LNCaP clone FGC (cell line): ENCODE results near the gene KCNJ14.

Source experiments
- DNase-seq: peaks from one replicate; pipeline ENCODE4 v3.0.0-alpha.2; 2011; ENCODE audit warnings: low read depth
- H3K4me3 ChIP-seq: 2 replicates; pipeline ENCODE4 v1.5.1; 2011; ENCODE audit warnings: mild to moderate bottlenecking, low read depth, low read length, control low read depth
- TF ChIP-seq, protein P1 (sequence below): IDR thresholded peaks from 2 replicates; pipeline ENCODE4 v1.5.1; 2012; ENCODE audit warnings: mild to moderate bottlenecking; ENCODE audit not compliant: control insufficient read depth, insufficient read depth; ENCODE audit errors: extremely low read depth

KCNJ14 gene

DNA sequence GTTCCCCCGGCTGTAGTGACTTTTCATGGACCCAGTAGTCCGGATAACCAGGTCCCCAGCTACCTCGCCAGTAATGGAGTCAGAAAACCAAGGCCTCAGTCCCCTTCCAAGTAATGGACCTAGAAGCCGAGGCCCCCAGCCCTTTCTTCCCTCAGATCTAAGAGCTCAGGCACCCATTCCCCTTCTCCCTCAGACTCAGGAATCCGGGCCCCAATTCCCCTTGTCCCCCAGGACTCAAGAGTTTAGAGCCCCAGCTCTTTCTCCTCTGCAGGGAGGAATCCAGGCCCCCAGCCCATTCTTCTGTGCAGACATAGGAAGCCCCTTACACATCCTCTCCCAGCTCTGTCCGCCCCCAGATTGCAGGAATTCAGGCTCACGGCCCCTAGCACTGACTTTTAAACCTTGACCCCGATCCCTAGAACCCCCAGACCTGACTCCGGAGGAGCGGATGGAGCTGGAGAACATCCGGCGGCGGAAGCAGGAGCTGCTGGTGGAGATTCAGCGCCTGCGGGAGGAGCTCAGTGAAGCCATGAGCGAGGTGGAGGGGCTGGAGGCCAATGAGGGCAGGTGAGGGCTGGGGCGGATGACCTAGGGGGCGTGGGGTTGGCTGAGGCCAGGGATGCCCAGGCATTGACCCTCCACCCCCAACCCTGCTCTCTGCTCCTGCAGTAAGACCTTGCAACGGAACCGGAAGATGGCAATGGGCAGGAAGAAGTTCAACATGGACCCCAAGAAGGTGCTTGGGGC, 14.7 kb downstream of the KCNJ14 start:
- peak overlapping the region; percentile 68 for H3K4me3 ChIP-seq
- TF ChIP-seq, protein P1, sequence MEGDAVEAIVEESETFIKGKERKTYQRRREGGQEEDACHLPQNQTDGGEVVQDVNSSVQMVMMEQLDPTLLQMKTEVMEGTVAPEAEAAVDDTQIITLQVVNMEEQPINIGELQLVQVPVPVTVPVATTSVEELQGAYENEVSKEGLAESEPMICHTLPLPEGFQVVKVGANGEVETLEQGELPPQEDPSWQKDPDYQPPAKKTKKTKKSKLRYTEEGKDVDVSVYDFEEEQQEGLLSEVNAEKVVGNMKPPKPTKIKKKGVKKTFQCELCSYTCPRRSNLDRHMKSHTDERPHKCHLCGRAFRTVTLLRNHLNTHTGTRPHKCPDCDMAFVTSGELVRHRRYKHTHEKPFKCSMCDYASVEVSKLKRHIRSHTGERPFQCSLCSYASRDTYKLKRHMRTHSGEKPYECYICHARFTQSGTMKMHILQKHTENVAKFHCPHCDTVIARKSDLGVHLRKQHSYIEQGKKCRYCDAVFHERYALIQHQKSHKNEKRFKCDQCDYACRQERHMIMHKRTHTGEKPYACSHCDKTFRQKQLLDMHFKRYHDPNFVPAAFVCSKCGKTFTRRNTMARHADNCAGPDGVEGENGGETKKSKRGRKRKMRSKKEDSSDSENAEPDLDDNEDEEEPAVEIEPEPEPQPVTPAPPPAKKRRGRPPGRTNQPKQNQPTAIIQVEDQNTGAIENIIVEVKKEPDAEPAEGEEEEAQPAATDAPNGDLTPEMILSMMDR, result no peak
- no peak for DNase-seq

DNA sequence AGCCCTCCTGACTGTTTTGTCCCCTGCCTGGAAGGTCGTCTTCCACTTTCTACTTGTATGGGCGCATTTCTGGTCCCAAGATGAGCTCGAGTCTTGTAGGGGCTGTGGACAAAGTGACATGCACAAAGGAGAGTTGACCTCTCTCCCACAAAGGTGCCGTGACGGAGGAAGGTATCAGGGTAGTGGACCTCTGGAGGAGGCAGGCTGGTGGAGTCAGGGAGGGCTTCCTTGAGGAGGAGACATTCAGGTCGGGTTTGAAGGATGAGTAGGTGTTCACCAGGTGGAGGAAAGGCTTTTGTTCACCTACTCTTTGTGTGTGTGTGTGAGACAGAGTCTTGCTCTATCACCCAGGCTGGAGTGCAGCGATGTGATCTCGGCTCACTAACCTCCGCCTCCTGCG, 15.5 kb downstream of the KCNJ14 start:
- no peak for DNase-seq
- TF ChIP-seq, protein P1, result no peak
- no peak overlapping the region for H3K4me3 ChIP-seq

DNA sequence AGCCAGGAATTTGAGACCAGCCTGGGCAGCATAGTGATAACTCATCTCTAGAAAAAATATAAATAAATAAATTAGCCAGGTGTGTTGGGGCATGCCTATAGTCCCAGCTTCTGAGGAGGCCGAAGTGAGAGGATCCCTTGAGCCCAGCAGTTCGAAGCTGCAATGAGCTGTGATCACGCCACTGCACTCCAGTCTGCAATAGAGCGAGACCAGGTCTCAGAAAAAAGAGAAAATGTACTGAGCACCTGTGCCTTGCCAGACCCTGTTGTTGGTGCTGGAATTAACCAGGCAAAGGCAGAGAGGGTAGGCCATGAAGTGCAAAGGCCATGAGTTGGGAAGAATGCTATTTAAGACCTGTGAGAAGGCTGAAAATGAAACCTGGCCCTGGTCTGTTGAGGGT, 16.5 kb downstream of the KCNJ14 start:
- TF ChIP-seq, protein P1, result no peak
- H3K4me3 ChIP-seq, result no peak overlapping the region
- DNase-seq, result no peak

DNA sequence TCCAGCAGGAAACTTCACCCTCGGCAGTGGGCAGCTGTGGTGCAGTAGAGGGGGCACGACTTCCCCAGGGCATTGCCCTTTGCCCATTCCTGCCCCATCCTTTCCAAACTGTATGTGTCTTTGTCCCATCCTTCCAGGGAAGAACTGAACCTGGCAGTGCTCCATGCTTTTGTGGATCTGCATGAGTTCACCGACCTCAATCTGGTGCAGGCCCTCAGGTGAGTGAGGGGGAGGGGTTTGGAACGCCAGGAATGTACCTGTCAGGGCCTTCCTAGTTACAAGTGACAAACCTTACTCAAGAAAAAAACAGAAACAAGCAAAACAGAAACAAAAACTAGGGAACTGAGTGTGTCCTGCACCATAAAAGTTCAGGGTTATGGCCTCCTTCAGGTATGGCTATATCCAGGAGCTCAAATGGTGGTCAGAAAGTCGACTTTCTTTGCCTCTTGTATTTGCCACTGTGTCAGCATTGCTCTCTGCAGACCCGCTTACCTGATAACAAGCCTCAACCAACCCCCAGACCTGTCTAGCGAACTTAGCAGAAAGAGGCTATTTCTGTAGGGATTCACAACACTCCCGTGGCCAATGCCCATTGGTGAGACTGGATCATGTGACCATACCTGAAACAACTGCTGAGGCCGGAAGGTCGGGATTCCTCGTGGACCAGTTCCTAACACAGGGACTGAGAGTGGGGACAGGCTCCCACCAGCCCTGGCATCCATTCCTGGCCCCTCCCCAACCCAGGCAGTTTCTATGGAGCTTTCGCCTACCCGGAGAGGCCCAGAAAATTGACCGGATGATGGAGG, 18.0 kb downstream of the KCNJ14 start:
- TF ChIP-seq, protein P1, result no peak
- DNase-seq, result no peak
- H3K4me3 ChIP-seq, result no peak overlapping the region

DNA sequence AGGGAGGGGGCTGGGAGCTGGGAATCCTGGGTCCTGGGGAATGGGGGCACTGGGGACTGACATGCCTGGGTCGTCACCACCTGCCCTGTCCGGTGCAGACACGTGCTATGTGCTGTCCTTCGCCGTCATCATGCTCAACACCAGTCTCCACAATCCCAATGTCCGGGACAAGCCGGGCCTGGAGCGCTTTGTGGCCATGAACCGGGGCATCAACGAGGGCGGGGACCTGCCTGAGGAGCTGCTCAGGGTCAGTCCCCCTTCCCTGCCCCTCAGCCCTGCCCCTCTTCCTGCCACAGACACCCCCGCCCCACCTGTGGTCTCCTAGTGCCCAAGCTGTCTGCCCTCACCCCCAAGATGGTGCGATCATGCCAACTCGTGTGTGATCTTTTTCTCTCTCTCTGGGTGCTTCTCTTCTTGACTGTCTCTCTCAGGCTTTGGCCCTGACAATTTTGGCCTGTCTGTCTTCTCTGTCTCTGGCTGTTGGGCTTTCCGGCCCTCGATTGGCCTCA, 18.8 kb downstream of the KCNJ14 start:
- no peak for DNase-seq
- TF ChIP-seq, protein P1, result no peak
- no peak overlapping the region for H3K4me3 ChIP-seq

DNA sequence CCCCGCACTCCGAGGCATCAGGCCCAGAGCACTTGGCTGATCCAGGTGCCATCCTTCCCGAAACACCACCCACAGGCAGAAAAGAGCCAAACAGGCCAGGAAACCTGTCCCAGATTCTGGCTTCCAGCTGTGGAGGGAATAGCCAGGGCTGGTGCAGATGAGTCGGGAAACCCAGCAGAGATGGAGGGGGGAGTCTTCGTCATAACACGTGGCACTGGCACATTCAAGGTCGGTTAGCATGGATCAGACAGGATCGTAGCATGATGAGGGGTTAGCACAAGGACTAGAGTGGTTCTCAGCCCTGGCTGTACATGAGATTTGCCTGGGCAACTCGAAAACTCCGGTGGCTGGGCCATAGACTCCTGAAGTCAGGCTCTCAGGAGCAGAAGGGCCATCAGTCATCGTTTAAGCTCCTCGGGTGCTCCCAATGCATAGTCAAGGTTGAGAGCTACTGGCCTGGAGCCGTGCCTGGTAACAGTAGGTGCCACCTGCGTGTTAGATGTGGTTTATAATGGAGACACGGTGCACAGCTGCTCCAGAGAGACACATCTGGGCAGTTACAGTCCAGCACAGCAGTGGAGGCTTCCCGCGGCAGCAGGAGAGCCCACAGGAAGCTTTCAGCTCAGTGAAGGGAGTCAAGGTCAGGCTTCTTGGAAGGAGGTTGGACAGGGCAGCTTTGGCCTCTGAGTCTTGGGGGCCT, 20.1 kb downstream of the KCNJ14 start:
- TF ChIP-seq, protein P1, result no peak
- H3K4me3 ChIP-seq, result no peak overlapping the region
- DNase-seq, result no peak
